Neural cell (in vitro differentiated cells): ENCODE measurements around the gene PRKAR1B. TPM values are rescaled to one million over a fixed set of nuclear protein-coding genes. Genes with fewer than 3 reads are reported as not detected.

Experiments
- H2AFZ ChIP-seq: fragments of 200-600, 300-800 bp; sonication (generic), shearing (Covaris generic); 2 replicates; pipeline ENCODE4 v1.6.0; 2014; ENCODE audit warnings: low read depth, mild to moderate bottlenecking, antibody characterized with exemption, low read length, moderate library complexity
- H3F3A ChIP-seq: fragments of 200-600 bp; shearing (Covaris generic); 2 replicates; pipeline ENCODE4 v1.6.1; 2016; ENCODE audit warnings: mild to moderate bottlenecking, moderate library complexity, mixed read lengths, antibody characterized with exemption, low read length; ENCODE audit not compliant: insufficient read depth, poor library complexity, severe bottlenecking
- H3K27ac ChIP-seq: fragments of 200-600, 300-800 bp; sonication (generic), shearing (Covaris generic); 2 replicates; pipeline ENCODE4 v1.5.1; 2014; ENCODE audit warnings: mild to moderate bottlenecking, low read length, moderate library complexity
- H3K27me3 ChIP-seq: fragments of 300-800, 200-600 bp; sonication (generic), shearing (Covaris generic); 2 replicates; pipeline ENCODE4 v1.6.0; 2014; ENCODE audit warnings: mild to moderate bottlenecking, low read depth, low read length, moderate library complexity; ENCODE audit not compliant: insufficient read depth
- H3K36me3 ChIP-seq: fragments of 300-800, 200-600 bp; sonication (generic), shearing (Covaris generic); 2 replicates; pipeline ENCODE4 v1.5.1; 2014; ENCODE audit warnings: mild to moderate bottlenecking, antibody characterized with exemption, low read length, moderate library complexity; ENCODE audit not compliant: insufficient read depth
- H3K4me2 ChIP-seq: fragments of 300-800, 200-600 bp; sonication (generic), shearing (Covaris generic); 2 replicates; pipeline ENCODE4 v1.6.0; 2014; ENCODE audit warnings: mild to moderate bottlenecking, low read length
- H3K4me3 ChIP-seq: fragments of 300-800, 200-600 bp; sonication (generic), shearing (Covaris generic); 2 replicates; pipeline ENCODE4 v1.5.1; 2014; ENCODE audit warnings: mild to moderate bottlenecking, low read length, moderate library complexity
- H3K79me2 ChIP-seq: fragments of 200-600 bp; shearing (Covaris generic); replicated peaks from 2 replicates; pipeline ENCODE4 v1.6.0; 2014; ENCODE audit warnings: mild to moderate bottlenecking, low read length, moderate library complexity; ENCODE audit not compliant: insufficient read depth
- H3K9ac ChIP-seq: fragments of 300-800, 200-600 bp; sonication (generic), shearing (Covaris generic); 2 replicates; pipeline ENCODE4 v1.6.1; 2016; ENCODE audit warnings: mild to moderate bottlenecking, low read length, mixed read lengths
- H3K9me2 ChIP-seq: fragments of 200-600 bp; shearing (Covaris generic); 2 replicates; pipeline ENCODE4 v1.6.1; 2016; ENCODE audit warnings: mild to moderate bottlenecking, low read length, mixed read lengths; ENCODE audit not compliant: insufficient read depth
- H3K9me3 ChIP-seq: fragments of 200-600, 300-800 bp; sonication (generic), shearing (Covaris generic); 2 replicates; pipeline ENCODE4 v1.6.1; 2016; ENCODE audit warnings: mild to moderate bottlenecking, mixed run types, low read length, moderate library complexity, mixed read lengths
- H4K20me1 ChIP-seq: fragments of 200-600 bp; shearing (Covaris generic); 2 replicates; pipeline ENCODE4 v1.6.1; 2016; ENCODE audit warnings: mild to moderate bottlenecking, mixed run types; ENCODE audit not compliant: insufficient read depth
- EP300 ChIP-seq: fragments of 450-650 bp; conservative IDR thresholded peaks from 2 replicates; pipeline ENCODE4 v1.6.1; 2014; ENCODE audit warnings: antibody characterized with exemption, mild to moderate bottlenecking, moderate library complexity; ENCODE audit not compliant: poor library complexity, severe bottlenecking
- EZH2 ChIP-seq: fragments of 200-600, 300-800 bp; shearing (Covaris generic), sonication (generic); IDR thresholded peaks from 2 replicates; pipeline ENCODE4 v1.6.1; 2014; ENCODE audit warnings: antibody characterized with exemption, low read length, borderline replicate concordance, mild to moderate bottlenecking; ENCODE audit not compliant: insufficient read depth, poor library complexity, severe bottlenecking
- MXI1 ChIP-seq: fragments of 450-650 bp; conservative IDR thresholded peaks from 2 replicates; pipeline ENCODE4 v1.6.1; 2014; ENCODE audit warnings: antibody characterized with exemption, mild to moderate bottlenecking; ENCODE audit not compliant: poor library complexity, severe bottlenecking
- POLR2AphosphoS5 ChIP-seq: IDR thresholded peaks from 2 replicates; pipeline ENCODE4 v1.6.1; 2012
- RAD21 ChIP-seq: fragments of 450-650 bp; conservative IDR thresholded peaks from 2 replicates; pipeline ENCODE4 v1.6.1; 2014; ENCODE audit warnings: antibody characterized with exemption, mild to moderate bottlenecking, moderate library complexity
- SMC3 ChIP-seq: fragments of 450-650 bp; conservative IDR thresholded peaks from 2 replicates; pipeline ENCODE4 v1.6.1; 2014; ENCODE audit warnings: antibody characterized with exemption, mild to moderate bottlenecking, moderate library complexity; ENCODE audit not compliant: poor library complexity
- TAF1 ChIP-seq: IDR thresholded peaks from 2 replicates; pipeline ENCODE4 v1.6.1; 2012; ENCODE audit warnings: low read depth
- polyA plus RNA-seq: library from polyadenylated mRNA; depleted of rRNA; stranded (reverse); fragments of >200 nt; gene quantifications from 2 replicates; pipeline ENCODE4 v1.2.3, GENCODE V29; 2014
- TF ChIP-seq, protein P1 (sequence below): fragments of 450-650 bp; IDR thresholded peaks from 2 replicates; pipeline ENCODE4 v1.5.1; 2014; ENCODE audit warnings: antibody characterized with exemption, mild to moderate bottlenecking, moderate library complexity; ENCODE audit not compliant: poor library complexity, severe bottlenecking
- TF ChIP-seq, protein P2 (sequence below): IDR thresholded peaks from 2 replicates; pipeline ENCODE4 v1.6.1; 2012; ENCODE audit warnings: borderline replicate concordance

The PRKAR1B gene
- polyA plus RNA-seq, 1 donor from 2014 or later = 38.6 TPM

DNA sequence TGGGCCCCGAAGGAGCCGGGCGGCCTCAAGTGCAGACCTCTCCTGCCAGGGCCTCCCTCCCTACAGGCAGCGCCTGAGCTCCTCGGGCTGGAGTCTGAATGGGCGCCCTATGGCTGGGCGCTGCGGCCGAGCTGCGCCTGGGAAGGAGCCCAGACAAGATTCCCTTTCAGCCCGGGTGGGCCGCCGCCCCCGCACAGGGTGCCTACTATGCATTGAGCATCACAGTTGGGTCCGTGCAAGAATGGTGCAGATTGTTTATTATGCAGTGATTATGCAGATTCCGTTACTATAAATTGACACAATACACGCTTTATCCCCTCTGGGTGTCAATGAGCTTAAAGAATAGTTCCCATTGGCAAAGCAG lies 130.3 kb downstream of the PRKAR1B start:
- no peaks in the 10 kb centered on the region for H3K9me3 ChIP-seq
- H3K4me2 ChIP-seq = no peak overlapping the region
- no peak overlapping the region for H3K9ac ChIP-seq
- TF ChIP-seq EP300 (no peak), POLR2AphosphoS5 (no peak), EZH2 (no peak), RAD21 (no peak), SMC3 (no peak), TAF1 (no peak), MXI1 (no peak)
- TF ChIP-seq, protein P1, sequence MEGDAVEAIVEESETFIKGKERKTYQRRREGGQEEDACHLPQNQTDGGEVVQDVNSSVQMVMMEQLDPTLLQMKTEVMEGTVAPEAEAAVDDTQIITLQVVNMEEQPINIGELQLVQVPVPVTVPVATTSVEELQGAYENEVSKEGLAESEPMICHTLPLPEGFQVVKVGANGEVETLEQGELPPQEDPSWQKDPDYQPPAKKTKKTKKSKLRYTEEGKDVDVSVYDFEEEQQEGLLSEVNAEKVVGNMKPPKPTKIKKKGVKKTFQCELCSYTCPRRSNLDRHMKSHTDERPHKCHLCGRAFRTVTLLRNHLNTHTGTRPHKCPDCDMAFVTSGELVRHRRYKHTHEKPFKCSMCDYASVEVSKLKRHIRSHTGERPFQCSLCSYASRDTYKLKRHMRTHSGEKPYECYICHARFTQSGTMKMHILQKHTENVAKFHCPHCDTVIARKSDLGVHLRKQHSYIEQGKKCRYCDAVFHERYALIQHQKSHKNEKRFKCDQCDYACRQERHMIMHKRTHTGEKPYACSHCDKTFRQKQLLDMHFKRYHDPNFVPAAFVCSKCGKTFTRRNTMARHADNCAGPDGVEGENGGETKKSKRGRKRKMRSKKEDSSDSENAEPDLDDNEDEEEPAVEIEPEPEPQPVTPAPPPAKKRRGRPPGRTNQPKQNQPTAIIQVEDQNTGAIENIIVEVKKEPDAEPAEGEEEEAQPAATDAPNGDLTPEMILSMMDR = no peak
- TF ChIP-seq, protein P2, sequence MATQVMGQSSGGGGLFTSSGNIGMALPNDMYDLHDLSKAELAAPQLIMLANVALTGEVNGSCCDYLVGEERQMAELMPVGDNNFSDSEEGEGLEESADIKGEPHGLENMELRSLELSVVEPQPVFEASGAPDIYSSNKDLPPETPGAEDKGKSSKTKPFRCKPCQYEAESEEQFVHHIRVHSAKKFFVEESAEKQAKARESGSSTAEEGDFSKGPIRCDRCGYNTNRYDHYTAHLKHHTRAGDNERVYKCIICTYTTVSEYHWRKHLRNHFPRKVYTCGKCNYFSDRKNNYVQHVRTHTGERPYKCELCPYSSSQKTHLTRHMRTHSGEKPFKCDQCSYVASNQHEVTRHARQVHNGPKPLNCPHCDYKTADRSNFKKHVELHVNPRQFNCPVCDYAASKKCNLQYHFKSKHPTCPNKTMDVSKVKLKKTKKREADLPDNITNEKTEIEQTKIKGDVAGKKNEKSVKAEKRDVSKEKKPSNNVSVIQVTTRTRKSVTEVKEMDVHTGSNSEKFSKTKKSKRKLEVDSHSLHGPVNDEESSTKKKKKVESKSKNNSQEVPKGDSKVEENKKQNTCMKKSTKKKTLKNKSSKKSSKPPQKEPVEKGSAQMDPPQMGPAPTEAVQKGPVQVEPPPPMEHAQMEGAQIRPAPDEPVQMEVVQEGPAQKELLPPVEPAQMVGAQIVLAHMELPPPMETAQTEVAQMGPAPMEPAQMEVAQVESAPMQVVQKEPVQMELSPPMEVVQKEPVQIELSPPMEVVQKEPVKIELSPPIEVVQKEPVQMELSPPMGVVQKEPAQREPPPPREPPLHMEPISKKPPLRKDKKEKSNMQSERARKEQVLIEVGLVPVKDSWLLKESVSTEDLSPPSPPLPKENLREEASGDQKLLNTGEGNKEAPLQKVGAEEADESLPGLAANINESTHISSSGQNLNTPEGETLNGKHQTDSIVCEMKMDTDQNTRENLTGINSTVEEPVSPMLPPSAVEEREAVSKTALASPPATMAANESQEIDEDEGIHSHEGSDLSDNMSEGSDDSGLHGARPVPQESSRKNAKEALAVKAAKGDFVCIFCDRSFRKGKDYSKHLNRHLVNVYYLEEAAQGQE = no peak
- no peaks in the 10 kb centered on the region for H3K27me3 ChIP-seq
- H3K9me2 ChIP-seq = no peaks in the 10 kb centered on the region
- H3K27ac ChIP-seq = no peak overlapping the region
- H3K4me3 ChIP-seq = no peak overlapping the region
- H3K79me2 ChIP-seq = no peaks in the 10 kb centered on the region
- H3K36me3 ChIP-seq = no peaks in the 10 kb centered on the region
- H2AFZ ChIP-seq = no peak overlapping the region
- H3F3A ChIP-seq = no peaks in the 10 kb centered on the region
- no peaks in the 10 kb centered on the region for H4K20me1 ChIP-seq

- H3K9me2 ChIP-seq = no peaks in the 10 kb centered on the region
- H3K36me3 ChIP-seq = no peaks in the 10 kb centered on the region
- H4K20me1 ChIP-seq = no peaks in the 10 kb centered on the region
- no peak overlapping the region for H3K9ac ChIP-seq
- no peak for TF ChIP-seq EP300
- no peak for TF ChIP-seq TAF1
- TF ChIP-seq, protein P1 = no peak
- TF ChIP-seq, protein P2 = no peak
- no peak for TF ChIP-seq RAD21
- no peak for TF ChIP-seq SMC3
- TF ChIP-seq EZH2 = no peak
- no peak for TF ChIP-seq POLR2AphosphoS5
- no peak for TF ChIP-seq MXI1
- no peaks in the 10 kb centered on the region for H3F3A ChIP-seq
- no peak overlapping the region for H3K4me3 ChIP-seq
- no peak overlapping the region for H3K27ac ChIP-seq
- no peak overlapping the region for H3K4me2 ChIP-seq
- no peaks in the 10 kb centered on the region for H3K27me3 ChIP-seq
- no peak overlapping the region for H2AFZ ChIP-seq
- H3K79me2 ChIP-seq = no peaks in the 10 kb centered on the region
- no peaks in the 10 kb centered on the region for H3K9me3 ChIP-seq
Observed at GRCh38 chr7:596071-596818, 130.8 kb downstream of the PRKAR1B start.
